GM19099 (cell line): Measurements from ENCODE around the gene ARHGAP6.

ENCODE experiments used
- POLR2A ChIP-seq: IDR thresholded peaks from 3 replicates; pipeline ENCODE4 v1.6.1; 2011; ENCODE audit warnings: low read depth; ENCODE audit not compliant: insufficient read length; ENCODE audit errors: extremely low read depth

Gene ARHGAP6

GRCh38 chrX:11185861-11186260 lies 479.9 kb downstream of the ARHGAP6 start:
- no peak for TF ChIP-seq POLR2A

- TF ChIP-seq POLR2A = no peak
These were observed 485.1 kb downstream of the ARHGAP6 start for GRCh38 chrX:11180571-11180970.

GRCh38 chrX:11172415-11172814 lies 493.3 kb downstream of the ARHGAP6 start:
- no peak for TF ChIP-seq POLR2A

- TF ChIP-seq POLR2A = no peak
These were observed 493.8 kb downstream of the ARHGAP6 start for GRCh38 chrX:11171956-11172355.

- TF ChIP-seq POLR2A = no peak
These were observed 501.3 kb downstream of the ARHGAP6 start for GRCh38 chrX:11164433-11164832.

- no peak for TF ChIP-seq POLR2A
These were observed 506.6 kb downstream of the ARHGAP6 start for GRCh38 chrX:11159149-11159548.

GRCh38 chrX:11151799-11152559 lies 513.7 kb downstream of the ARHGAP6 start:
- TF ChIP-seq POLR2A = no peak

GRCh38 chrX:11148401-11148800 lies 517.3 kb downstream of the ARHGAP6 start:
- no peak for TF ChIP-seq POLR2A

- TF ChIP-seq POLR2A = no peak
These were observed 519.3 kb downstream of the ARHGAP6 start for GRCh38 chrX:11146411-11146810.

GRCh38 chrX:11143931-11144678 lies 521.6 kb downstream of the ARHGAP6 start:
- no peak for TF ChIP-seq POLR2A

GRCh38 chrX:11138498-11139390 lies 527.0 kb downstream of the ARHGAP6 start:
- no peak for TF ChIP-seq POLR2A

GRCh38 chrX:11137543-11138139 lies 528.1 kb downstream of the ARHGAP6 start:
- no peak for TF ChIP-seq POLR2A

GRCh38 chrX:11135564-11136185 lies 530.0 kb downstream of the ARHGAP6 start:
- TF ChIP-seq POLR2A = no peak

- no peak for TF ChIP-seq POLR2A
These were observed 534.6 kb downstream of the ARHGAP6 start for GRCh38 chrX:11131146-11131545.
